Left kidney (tissue), 2 donors: ENCODE data around the gene CACNA2D4. TPM values are rescaled to one million over a fixed set of nuclear protein-coding genes. Genes with fewer than 3 reads are reported as not detected.

Experiments used
- DNase-seq: peaks from one replicate; pipeline ENCODE4 v3.0.0-alpha.2; 2013
- polyA plus RNA-seq: library from polyadenylated mRNA; unstranded; fragments of 120-200 nt; gene quantifications from one replicate; pipeline ENCODE4 v1.2.1, GENCODE V29; 2013; ENCODE audit not compliant: insufficient read length

Gene CACNA2D4
- polyA plus RNA-seq, 1 donor = 1.9 TPM

DNA sequence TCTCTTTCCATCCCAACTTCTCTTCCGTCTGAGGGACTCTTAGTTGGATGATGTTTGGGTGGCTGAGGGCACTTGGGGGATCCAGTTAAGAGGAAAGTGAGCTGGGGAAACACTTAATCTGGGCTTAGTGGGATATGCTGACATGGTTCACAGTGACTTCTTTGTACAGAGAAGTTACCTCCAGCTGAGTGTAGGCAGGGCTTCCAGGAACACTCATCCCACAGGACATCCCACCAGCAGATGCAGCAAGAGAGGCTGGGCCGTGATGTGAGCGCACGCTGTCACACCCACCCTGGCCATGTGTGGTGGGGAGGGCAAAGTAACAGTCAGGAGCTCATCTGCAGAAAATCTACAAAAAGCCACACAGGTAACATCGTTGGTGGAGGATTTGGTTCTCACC is 832 bp upstream of the CACNA2D4 start:
- DNase-seq = no peak

DNA sequence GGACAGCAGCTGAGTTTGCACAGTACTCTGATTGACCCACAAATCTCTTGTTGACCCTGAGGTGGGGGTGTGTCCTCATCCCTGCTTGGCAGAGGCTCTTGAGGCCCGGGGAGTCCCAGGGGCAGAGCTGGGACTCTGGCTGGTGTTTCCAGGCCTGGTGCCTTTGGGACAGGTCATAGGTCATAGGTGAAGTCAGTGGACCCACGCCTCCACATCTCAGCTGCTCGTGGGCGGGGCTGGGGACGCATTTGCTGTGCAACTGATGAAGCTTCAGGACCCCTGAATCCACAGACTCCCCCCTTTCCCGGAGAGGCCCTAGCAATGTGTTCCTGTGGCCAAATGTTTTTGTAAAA is 408 bp upstream of the CACNA2D4 start:
- DNase-seq = no peak

DNA sequence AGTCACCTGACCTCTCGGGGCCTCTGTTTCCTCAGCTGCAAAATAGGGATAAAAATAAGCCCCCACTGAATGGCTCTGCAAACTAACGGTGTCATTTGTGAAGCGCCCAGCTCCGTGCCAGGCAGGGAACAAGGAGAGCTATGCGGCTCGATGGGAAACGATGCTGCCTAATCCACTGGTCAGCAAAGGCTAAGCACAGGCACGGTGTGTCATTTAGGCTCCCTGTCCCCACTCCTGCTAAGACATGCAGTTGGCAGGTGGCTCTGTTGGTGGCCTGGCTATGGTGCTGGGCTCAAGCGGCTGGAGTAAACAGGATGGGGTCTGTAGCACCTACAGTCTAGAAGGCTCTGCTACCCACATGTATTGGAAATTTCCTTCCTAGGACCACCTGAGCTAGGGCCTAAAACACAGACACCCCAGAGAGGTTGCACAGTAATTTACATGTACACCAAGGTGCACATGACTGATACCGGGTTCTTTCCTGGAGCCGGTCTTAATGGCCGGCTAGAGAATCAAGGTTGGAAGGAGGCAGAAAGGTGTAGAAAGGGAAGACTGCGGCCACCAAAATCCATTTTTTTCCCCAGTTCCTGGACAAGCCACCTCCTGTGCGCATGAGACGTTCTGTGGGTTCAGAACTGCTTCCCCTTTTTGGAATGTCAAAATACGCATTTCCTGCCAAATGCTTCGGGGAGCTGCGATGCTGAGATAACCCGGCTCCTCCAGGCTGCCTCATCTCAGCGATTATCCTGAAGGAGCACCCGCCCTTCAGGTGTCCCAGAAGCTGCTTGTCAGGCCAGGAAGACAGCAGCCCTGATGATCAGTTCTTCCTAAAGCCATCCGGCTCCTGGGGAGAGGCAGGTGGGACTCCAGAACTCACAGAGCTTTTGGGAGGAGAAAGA is 1.0 kb downstream of the CACNA2D4 start:
- DNase-seq = no peak

DNA sequence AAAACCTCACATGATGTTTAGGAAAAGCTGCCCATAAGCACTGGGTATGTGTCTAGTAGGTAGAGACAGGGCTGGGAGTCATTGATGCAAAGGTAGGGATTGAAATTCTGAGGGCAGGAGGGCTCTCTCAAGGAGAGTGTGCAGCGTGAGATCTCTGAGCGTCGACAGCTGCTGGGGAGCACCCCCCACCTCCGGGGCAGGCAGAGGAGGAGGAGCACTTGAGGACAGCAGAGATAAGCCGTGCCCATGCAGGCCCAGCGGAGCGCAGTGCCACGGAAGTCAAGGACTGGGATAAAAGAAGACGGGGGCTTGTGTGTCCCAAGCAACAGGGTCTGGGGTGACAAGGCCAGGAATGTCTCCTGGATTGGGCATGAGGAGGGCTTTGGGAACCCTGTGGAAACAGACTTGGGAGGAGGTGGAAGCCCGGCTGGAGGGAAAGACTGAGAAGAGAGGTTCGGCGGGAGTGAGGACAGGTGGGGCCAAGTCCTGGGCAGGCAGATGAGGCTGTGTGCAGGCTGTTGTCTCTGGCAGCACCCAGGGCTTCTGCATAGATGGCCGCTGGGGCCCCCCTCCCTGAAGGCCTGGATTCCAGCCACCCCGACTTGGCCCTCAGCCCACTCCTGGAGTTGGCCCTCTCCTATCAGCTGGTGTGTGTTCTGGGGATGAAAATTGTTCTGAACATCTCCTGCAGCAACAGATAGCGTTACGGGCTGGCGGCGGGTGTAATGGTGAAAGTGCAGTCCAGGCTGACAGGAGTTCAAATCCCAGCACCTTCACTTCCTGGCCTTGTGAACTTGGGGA is 1.9 kb downstream of the CACNA2D4 start:
- DNase-seq = no peak

DNA sequence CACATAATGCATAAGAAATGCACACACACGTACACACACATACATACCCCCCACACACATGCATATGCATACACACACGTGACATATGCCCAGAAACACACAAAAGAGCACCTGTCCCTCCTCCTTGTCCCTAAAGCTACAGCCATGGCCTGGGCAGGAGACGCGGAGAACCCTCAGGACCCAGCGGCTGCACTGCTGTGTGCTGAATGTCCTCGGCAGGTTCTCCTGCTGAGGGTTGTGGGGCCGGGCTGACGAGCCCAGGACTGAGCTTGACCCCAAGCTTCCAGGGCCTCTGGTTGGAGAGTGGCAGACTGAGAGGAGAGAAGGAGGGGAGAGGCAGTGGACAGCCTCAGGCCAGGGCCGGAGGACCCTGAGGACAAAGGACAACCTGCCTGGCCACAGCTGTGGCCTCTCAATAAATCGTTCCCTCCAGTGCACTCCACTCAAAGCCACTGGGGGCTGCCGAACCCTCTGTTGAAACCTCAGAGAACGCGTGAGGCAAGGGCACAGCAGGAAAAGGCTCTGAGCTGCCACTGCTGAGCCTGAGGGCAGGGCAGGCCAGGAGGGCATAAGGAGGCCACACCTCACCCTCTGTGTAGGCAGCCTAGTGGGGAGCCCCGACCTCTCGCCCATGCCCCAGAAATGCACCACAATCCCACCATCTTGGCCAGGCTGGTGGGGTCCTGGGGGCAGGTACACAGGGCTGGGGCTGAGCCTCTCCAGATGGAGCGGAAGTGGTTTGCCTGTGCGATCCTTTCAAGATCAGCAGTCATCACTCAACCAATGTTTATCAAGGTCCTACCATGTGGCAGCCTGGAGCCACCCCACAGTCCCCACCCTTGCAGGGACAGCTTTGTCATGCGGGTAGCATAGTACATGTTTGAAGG is 3.1 kb downstream of the CACNA2D4 start:
- DNase-seq = no peak

DNA sequence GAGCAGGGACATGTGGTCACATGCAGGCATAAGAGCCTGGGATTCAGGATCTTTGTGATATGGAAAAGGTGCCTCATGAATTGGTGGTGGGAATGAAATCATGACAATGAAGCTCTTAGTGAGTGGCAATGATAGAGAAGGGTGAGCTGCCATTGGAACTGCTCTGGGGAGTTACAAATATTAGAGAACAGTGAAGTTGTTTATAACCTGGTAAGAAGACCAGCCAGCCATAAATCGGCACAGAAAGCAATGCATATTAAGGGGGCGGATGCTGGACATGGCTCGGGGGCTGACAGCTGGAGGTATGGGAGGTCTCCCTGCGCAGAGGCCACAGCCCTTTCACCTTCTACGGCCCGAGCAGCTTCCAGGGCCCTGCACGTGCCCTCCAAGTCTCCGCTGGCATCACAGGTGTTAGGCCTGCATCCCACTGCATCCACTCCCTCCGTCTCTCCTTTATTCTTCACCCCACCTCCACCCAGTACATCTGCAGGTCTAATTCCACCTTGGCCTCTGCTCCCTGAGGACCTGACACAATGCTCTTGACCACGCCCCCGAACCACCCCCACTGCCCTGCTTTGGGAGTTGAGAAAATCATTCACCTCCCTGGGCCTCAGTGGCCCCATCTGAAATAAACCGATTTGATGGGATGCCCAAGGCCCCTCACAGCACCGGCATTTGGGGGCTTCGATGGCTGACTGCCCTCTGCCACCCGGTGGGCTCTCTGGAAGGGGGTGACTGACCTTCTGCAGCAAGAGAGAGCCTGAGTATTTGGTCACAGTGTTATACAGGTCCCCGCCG is 4.1 kb downstream of the CACNA2D4 start:
- DNase-seq = no peak

DNA sequence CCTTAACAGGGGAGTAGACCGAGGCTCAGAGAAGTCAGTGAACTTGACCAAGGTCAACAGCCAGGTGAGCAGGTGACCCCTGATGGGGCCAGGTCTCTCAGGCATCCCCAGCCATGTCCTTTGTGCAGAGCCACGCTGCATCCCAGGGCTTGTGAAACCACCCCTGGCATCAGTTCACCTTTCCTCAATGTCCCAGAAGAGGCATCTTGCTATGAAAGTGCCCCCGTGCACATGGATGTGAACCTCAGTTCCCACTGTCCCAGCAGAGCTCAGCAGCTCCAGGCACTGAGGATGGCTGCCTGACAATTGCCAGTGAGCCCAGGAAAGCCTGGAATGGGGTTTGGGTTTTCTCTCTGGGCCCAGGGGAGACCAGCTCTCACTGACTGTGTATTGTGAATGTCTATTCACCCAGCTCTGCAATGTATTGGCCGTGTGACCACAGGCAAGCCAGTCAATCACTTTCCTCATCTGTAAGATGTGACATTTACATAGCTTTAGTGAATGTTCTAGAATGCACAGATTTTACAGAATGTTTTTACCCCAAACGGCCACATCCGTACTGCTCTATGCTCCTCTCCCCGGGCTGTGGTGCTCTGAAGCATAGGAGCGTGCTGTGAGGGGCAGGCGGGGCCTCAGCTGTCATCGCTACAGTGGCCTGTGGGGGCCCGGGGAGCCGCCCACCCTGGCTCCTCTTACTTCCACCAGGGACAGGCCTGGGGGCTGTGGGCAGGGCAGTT is 4.9 kb downstream of the CACNA2D4 start:
- DNase-seq = no peak

DNA sequence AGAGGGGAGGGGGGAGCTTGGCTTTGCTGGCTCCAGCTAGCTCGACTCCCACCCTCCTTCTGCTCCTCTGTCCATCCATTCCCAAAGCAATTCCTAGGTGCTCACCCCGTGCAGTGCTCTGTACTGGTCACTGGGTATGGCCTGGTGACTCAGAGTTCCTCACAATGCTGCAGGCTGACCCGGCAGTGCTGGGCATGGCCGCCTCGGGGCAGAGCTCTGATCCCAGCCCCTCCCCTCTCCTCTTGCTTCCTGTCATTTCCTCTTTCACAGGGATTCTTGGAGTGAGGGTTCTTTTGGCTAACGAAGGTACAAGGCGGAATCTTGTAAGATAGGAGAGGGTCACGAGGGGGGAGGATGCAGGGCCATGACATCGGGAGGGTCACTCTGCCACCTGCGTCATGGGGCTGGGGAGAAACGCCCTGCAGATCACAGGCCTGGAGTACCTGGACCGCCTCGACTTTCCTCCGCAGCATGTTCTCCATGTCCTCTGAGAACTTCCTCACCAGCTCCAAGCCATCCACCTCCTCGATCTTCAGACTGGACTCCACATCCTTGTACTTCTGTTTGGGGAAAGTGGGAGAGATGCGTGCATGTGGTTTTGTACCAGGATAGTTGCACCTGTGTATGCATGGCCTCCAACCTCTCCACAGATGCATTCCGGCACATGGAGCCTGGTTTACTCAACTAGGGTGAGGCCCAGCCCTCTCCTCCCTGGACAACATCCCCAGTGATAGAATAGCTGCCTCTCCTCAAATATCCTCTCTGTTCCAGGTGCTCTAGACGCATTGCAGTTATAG is 5.7 kb downstream of the CACNA2D4 start:
- no peak for DNase-seq

DNA sequence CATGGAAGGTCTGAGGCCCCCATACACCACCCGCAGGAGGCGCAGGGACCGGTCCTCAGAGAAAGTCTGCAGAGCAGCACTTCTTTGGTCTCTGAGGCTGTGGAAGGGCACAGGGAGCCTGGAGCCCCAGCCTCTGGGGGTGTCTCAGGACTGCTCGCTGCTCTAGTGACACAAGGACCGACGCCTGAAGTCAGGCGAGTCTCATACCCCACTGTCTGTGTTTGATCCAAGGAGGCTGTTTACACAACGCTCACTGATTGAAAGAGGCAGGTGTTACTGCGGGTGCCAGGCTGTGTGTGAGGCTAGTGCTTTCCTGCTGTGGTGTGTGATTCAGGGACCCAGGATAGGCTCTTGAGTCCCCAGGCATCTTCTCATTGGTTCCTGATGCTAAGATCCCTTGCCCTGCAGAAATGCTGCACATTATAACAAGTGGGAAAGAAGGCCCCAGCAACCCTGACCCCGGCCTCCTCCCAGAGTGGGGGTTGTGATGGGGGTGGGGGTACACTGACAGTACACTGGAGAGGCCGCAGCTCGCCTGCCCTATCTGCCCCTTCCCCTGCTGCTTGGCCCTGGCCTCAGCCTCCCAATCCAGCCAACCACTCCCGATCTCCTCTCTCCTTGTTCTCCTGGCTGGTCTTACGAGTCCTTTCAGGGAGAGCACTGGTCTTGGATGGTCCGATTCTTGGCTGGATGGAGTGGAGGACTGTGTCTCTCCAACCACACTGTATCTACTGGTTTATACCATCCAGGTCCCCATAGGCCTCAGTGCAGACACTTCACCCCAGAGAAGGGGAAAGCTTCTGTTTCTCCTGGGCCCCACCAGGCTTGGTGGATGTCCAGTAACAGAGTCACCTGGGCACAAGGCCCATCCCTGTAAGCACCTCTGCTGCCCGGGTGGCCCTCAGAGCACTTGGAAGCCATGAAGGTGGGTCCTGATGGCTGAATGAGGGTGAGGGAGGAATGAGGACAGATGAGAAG is 6.6 kb downstream of the CACNA2D4 start:
- DNase-seq = no peak

DNA sequence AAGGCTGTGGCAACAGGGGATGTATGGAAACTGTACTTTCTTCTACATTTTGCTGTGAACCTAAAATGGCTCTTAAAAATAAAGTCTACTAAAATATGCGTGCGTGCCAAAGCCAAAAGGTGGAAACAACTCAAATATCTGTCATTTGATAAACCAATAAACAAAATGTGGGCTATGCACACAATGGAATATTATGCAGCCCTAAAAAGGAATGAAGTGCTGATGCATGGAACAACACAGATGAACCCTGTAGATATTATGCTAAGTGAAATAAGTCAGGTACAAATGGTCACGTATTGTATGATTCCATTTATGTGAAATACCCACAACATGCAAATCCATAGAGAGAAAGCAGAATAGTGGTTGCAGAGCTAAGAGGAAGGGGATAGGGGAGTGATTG is 8.0 kb downstream of the CACNA2D4 start:
- no peak for DNase-seq

DNA sequence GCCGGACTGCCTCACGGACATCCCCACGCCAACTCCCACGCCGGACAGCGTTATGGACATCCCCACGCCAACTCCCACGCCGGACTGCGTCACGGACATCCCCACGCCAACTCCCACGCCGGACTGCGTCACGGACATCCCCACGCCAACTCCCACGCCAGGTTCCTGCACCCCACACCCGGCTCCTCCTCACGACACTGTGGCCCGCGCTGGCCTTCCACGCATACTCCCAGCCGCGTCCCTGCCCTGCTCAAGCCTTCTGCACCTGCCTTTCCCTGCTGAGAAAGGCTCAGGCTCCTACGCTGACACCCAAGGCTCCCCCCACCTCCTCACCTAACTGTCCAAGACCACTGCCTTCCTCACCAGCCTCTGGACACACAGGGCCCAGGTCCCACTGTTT is 9.7 kb downstream of the CACNA2D4 start:
- no peak for DNase-seq

DNA sequence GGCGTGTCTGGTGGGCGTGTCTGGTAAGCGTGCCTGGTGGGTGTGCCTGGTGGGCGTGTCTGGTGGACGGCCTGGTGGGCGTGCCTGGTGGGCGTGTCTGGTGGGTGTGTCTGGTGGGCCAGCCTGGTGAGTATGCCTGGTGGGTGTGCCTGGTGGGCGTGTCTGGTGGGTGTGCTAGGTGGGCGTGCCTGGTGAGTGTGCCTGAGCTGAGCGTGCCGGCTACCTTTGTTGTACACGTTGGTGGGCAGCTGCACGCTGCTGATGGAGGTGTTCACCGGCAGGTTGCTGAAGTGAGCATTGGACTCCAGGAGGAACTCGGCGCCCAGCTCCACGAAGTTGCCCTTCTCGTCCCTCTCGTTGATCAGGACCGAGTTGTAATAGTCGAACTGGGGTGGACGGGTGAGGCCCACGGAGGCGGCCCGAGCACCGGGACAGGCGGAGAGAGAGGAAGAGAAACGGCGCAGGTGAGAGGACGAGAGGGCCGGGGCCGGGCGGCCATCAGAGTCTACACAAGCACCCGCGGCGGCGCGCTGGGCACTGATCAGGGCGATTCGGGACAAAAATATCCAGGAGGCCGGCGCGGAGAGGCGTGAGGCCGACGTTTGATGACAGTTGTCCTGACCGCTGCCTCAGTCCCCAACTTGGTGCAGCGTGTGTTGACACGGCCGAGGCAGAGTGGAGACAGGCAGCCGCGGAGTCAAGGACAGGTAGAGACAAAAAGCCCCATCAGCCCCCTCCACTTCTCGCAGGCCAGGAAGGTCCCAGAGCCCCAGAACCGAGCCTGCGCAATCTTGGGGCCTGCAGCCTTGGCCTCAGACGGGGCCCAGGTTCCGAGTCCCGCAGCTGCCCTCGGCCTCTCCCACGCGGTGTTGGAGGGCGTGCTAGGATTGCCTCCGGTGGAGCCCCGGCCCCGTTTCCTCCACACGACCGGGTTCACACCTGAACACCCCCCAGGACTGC is 10.5 kb downstream of the CACNA2D4 start:
- no peak for DNase-seq

DNA sequence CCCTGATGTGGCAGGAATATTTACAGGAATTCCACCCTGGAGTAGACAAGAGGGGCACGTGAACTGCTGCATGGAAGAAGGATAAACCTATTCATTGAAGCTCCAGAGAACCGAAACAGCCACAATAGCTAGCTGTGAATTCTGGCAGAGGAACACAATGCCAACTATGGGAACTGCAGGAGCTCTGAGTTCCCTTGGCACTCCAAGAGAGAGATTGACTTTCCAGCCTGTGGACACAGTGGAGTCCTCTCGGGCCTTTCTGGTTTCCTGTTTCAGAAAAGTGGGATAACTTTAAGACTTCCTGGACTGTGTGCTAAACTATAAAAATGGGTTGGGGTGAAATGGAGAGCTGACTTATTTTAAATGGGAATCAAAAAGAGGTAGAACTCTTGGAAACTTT is 11.9 kb downstream of the CACNA2D4 start:
- DNase-seq = no peak

DNA sequence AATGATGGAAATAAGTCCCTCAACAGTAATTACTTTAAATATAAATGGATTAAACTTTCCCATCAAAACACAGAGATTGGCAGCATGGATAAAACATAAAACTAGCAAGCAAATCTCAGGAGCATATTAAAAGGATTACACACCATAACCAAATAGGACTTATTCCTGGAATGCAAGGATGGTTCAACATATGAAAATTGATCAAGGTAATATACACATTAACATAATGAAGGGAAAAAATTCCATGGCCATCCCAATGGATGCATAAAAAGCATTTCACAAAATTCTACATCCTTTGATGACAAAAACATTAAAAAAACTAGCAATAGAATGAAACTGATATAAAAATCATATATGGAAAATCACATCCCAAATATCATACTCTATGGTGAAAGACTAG is 13.6 kb downstream of the CACNA2D4 start:
- no peak for DNase-seq

DNA sequence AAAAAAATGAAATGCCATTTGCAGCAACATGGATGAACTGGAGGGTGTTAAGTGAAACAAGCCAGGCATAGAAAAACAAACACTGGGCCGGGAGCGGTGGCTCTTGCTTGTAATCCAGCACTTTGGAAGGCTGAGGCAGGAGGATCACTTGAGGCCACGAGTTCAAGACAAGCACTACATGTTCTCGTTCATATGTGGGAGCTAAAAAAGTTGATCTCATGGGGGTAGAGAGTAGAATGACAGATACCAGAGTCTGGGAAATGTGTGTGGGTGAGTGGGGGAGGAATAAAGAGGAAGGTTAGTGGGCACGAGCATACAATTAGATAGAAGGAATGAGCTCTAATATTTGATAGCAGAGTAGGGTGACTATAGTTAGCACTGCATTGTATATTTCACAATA is 21.5 kb downstream of the CACNA2D4 start:
- DNase-seq = no peak

DNA sequence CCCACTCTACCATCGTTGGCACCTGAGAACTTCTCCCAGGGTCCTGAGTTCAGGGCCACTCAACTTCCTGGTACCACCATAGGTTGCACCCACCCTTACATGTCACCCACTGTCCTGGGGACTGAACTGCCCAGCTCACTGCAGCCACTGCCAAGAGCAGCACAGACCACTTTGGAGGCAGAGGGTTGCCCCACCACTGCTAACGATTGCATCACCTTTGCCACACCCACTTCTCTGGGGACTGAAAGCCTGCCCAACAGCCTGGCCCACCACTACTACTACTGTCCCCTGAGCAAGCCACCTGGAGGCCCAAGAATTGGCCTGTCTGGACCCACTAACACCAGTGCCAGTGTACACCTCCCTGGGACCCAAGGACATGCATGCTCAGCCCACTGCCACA is 27.6 kb downstream of the CACNA2D4 start:
- DNase-seq = no peak

DNA sequence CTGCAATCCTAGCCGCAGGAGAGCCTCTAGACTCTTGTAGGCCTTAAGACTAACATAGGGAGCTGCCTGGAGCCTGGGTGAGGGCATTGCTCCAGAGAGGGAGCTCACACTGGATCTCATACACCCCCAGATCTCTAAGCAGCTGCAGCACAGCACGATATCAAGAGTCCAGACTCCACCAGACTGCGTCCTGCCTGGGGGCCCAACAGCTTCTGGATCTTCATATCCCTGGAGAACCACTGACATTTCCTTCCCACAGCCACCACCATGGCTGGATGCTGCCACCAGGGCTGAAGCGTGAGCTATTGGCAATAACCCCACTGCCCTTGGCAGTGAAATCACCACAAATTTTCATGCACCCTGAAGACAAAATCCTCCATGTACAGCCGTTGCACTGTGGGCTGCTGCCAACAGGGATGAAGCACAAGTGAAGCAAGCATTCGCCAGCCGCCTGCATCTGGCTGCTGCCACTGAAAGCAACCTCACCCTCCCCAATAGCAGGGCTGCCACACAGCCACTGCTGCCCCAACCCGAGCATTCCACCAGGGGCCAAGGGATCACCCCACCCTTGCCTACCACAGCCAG is 28.2 kb downstream of the CACNA2D4 start:
- DNase-seq = no peak
